HepG2 (cell line): Measurements from ENCODE around the gene DNAI2. TPM values are rescaled to one million over a fixed set of nuclear protein-coding genes. Genes with fewer than 3 reads are reported as not detected.

Experiments used
- ATAC-seq: fragments of 200-7000 bp; cut with Tn5 transposase; 3 replicates; pipeline ENCODE4 v1.9.1; 2020; ENCODE audit warnings: mild to moderate bottlenecking, moderate library complexity
- BruUV-seq: library from RNA; stranded (reverse); fragments of 400-500 nt; replicated peaks from 2 replicates; lab custom pipeline; 2021; lab: Mats Ljungman, UMichigan
- CTCF ChIA-PET: fragments of 300-600 bp; formaldehyde crosslinking; extraction: SDS; loops from one replicate; lab custom pipeline; 2021; ENCODE audit warnings: low total read pairs, inconsistent platforms, low intra/inter-chr PET ratio; lab: Yijun Ruan, JAX
- POLR2A ChIA-PET: fragments of 350-600 bp; sonication (Branson Sonifier 250); formaldehyde crosslinking; loops from one replicate; lab custom pipeline; 2020; ENCODE audit warnings: antibody characterized with exemption, inconsistent platforms; lab: Yijun Ruan, JAX
- DNase-seq: peaks from one replicate; pipeline ENCODE4 v3.0.0-alpha.2; 2015; ENCODE audit warnings: low spot score
- FAIRE-seq: peaks from 3 replicates; lab custom pipeline; 2011; peaks lifted over from hg19 to GRCh38; lab: Jason Lieb, UNC
- H2AFZ ChIP-seq: one replicate; pipeline ENCODE4 v1.6.1; 2011; ENCODE audit warnings: low read length, inconsistent platforms
- H3K27ac ChIP-seq: fragments of 300-600 bp; 3 replicates; pipeline ENCODE4 v1.8.0; 2011; ENCODE audit warnings: mixed run types, mild to moderate bottlenecking, mixed read lengths, low read length, inconsistent platforms; ENCODE audit not compliant: insufficient read depth; ENCODE audit errors: extremely low read length
- H3K27me3 ChIP-seq, 2 experiments: fragments of 200-600 bp in 1 of 2; 2 replicates in 1 of 2; 3 replicates in 1 of 2; pipeline versions ENCODE4 v1.6.0 to v1.8.0; 2011; ENCODE audit warnings: low read length in 2 of 2, mild to moderate bottlenecking in 2 of 2, moderate library complexity in 2 of 2, inconsistent platforms in 1 of 2; ENCODE audit not compliant: insufficient read depth in 2 of 2, control insufficient read depth in 1 of 2
- H3K36me3 ChIP-seq, 2 experiments: fragments of 200-600 bp in 1 of 2; replicated peaks in 1 of 2; 2 replicates in 1 of 2; 3 replicates in 1 of 2; pipeline versions ENCODE4 v1.5.1 to v1.8.0; 2011; ENCODE audit warnings: low read length in 2 of 2, inconsistent platforms in 1 of 2; ENCODE audit not compliant: insufficient read depth in 2 of 2, control insufficient read depth in 1 of 2
- H3K4me1 ChIP-seq: 2 replicates; pipeline ENCODE4 v1.5.1; 2012; ENCODE audit warnings: low read length, inconsistent platforms; ENCODE audit not compliant: insufficient read depth
- H3K4me2 ChIP-seq: 2 replicates; pipeline ENCODE4 v1.6.0; 2011; ENCODE audit warnings: low read depth, low read length, inconsistent platforms
- H3K4me3 ChIP-seq, 3 experiments: fragments of 200-600 bp in 1 of 3; sonication (generic), shearing (Covaris generic) in 1 of 3; replicated peaks in 1 of 3; 2 replicates each; pipeline ENCODE4 v1.5.1; 2011 to 2016; ENCODE audit warnings: low read length in 3 of 3, inconsistent platforms in 2 of 3, low read depth in 2 of 3, mild to moderate bottlenecking in 2 of 3, control low read depth in 1 of 3, mixed read lengths in 1 of 3; ENCODE audit not compliant: insufficient read depth in 1 of 3
- H3K79me2 ChIP-seq: one replicate; pipeline ENCODE4 v1.6.1; 2011; ENCODE audit warnings: low read length, inconsistent platforms; ENCODE audit not compliant: insufficient read depth
- H3K9ac ChIP-seq: 2 replicates; pipeline ENCODE4 v1.6.0; 2011; ENCODE audit warnings: mild to moderate bottlenecking, low read depth, low read length, inconsistent platforms; ENCODE audit not compliant: insufficient read depth
- H3K9me3 ChIP-seq: 2 replicates; pipeline ENCODE4 v1.5.1; 2012; ENCODE audit warnings: mild to moderate bottlenecking, low read length
- H4K20me1 ChIP-seq: 2 replicates; pipeline ENCODE4 v1.6.0; 2011; ENCODE audit warnings: inconsistent platforms, mild to moderate bottlenecking, low read length, moderate library complexity; ENCODE audit not compliant: insufficient read depth
- FOXO1 ChIP-seq: sonication (generic); formaldehyde crosslinking; IDR thresholded peaks from 2 replicates; pipeline ENCODE4 v1.4.0; 2020; ENCODE audit warnings: missing genetic modification reagents
- FOXO4 ChIP-seq: sonication (generic); formaldehyde crosslinking; conservative IDR thresholded peaks from 2 replicates; pipeline ENCODE4 v1.8.1; 2023; ENCODE audit warnings: missing genetic modification reagents
- PHF21A ChIP-seq: sonication (generic); formaldehyde crosslinking; IDR thresholded peaks from 2 replicates; pipeline ENCODE4 v1.5.0; 2020; ENCODE audit warnings: mild to moderate bottlenecking, missing genetic modification reagents
- ZNF232 ChIP-seq: sonication (generic); formaldehyde crosslinking; IDR thresholded peaks from 2 replicates; pipeline ENCODE4 v1.4.0; 2020; ENCODE audit warnings: missing genetic modification reagents, borderline replicate concordance
- ZNF619 ChIP-seq: sonication (generic); formaldehyde crosslinking; IDR thresholded peaks from 2 replicates; pipeline ENCODE4 v1.4.0; 2020; ENCODE audit warnings: mild to moderate bottlenecking, missing genetic modification reagents
- ZNF768 ChIP-seq: sonication (generic); formaldehyde crosslinking; IDR thresholded peaks from 2 replicates; pipeline ENCODE4 v1.4.0; 2020; ENCODE audit warnings: missing genetic modification reagents
- ZNF784 ChIP-seq: sonication (generic); formaldehyde crosslinking; IDR thresholded peaks from 2 replicates; pipeline ENCODE4 v1.5.1; 2020; ENCODE audit warnings: missing genetic modification reagents, mild to moderate bottlenecking, borderline replicate concordance
- whole genome bisulfite sequencing: methylation state at CpG from one replicate; pipeline ENCODE4 v1.1.6; 2017; ENCODE audit warnings: low lambda C conversion rate; 5-methylcytosine and 5-hydroxymethylcytosine counted together
- in situ Hi-C: cut with HindIII; loops from 2 replicates; pipeline ENCODE4 v1.10.0; 2017; ENCODE audit warnings: low pct_unique_long_range_greater_than_20kb; ENCODE audit not compliant: extremely low pct_ligation_motif_present
- intact Hi-C: fragments of 100-400 bp; cut with micrococcal nuclease; formaldehyde crosslinking; loops from one replicate; pipeline ENCODE4 v1.10.0; 2022; ENCODE audit not compliant: unreplicated experiment
- polyA plus RNA-seq, 8 experiments: library from polyadenylated mRNA; depleted of rRNA in 3 of 8; stranded (reverse) in 7 of 8; unstranded in 1 of 8; fragments of >200 nt; fragmentation: Illumina TruSeq in 4 of 8; extraction: Trizol in 4 of 8; gene quantifications; 2 replicates each; pipeline versions ENCODE4 v1.2.1 to v1.2.3, GENCODE V29; 2011 to 2016; ENCODE audit warnings: low read depth in 4 of 8, missing spikeins in 1 of 8, mixed read lengths in 1 of 8; ENCODE audit not compliant: insufficient read depth in 1 of 8
- total RNA-seq, 5 experiments: library from RNA; depleted of rRNA; stranded (reverse); fragments of >200 nt; fragmentation: Illumina TruSeq; extraction: Trizol; gene quantifications; 2 replicates each; pipeline ENCODE4 v1.2.3, GENCODE V29; 2016; ENCODE audit warnings: low read depth in 1 of 5
- TF ChIP-seq, protein P1 (sequence below): sonication (generic); formaldehyde crosslinking; IDR thresholded peaks from 2 replicates; pipeline ENCODE4 v1.4.0; 2020; ENCODE audit warnings: mild to moderate bottlenecking, low read depth, missing genetic modification reagents

Gene DNAI2
- total and polyA plus RNA-seq, 2 of the 13 experiments (the other 11 are each of a cell fraction or from before 2014, with no cell fraction given) = not detected

DNA sequence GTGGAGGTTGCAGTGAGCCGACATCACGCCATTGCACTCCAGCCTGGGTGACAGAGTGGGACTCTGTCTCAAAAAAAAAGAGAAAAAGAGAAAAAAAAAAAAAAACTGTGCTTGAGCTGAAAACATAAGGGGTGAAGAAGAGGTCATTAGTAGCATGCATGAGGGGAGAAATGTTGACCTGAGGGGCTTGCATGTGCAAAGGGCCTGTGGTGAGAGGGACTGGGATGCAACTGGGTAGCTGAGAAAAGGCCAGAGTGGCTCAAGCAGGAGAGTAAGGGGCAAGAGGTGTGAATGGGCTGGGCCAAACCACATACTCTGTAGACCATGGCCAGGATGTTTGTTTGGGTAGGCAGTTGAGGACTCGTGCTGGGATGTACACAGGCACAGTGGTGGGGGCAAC, 55.3 kb downstream of the DNAI2 start:
- no peaks in the 10 kb centered on the region for H3K9me3 ChIP-seq
- ChIA-PET POLR2A (no interaction called here), CTCF (no interaction called here)
- no TSS peak for BruUV-seq
- FAIRE-seq (no peak), DNase-seq (no peak), ATAC-seq (no peak)
- H3K4me3 ChIP-seq = no peak overlapping the region
- H3K79me2 ChIP-seq = no peaks in the 10 kb centered on the region
- H3K4me1 ChIP-seq = no peaks in the 10 kb centered on the region
- intact Hi-C loops (no loop called here), in situ Hi-C loops (no loop called here)
- no peak overlapping the region for H2AFZ ChIP-seq
- peaks cover 11 to 78% of the 10 kb centered on the region in 2 experiments for H3K27me3 ChIP-seq
- no peak for TF ChIP-seq FOXO1 (CRISPR knock-in tag)
- TF ChIP-seq, protein P1, sequence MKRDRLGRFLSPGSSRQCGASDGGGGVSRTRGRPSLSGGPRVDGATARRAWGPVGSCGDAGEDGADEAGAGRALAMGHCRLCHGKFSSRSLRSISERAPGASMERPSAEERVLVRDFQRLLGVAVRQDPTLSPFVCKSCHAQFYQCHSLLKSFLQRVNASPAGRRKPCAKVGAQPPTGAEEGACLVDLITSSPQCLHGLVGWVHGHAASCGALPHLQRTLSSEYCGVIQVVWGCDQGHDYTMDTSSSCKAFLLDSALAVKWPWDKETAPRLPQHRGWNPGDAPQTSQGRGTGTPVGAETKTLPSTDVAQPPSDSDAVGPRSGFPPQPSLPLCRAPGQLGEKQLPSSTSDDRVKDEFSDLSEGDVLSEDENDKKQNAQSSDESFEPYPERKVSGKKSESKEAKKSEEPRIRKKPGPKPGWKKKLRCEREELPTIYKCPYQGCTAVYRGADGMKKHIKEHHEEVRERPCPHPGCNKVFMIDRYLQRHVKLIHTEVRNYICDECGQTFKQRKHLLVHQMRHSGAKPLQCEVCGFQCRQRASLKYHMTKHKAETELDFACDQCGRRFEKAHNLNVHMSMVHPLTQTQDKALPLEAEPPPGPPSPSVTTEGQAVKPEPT (CRISPR knock-in tag) = no peak
- no peak for TF ChIP-seq ZNF768 (CRISPR knock-in tag)
- 0 out of 2 replicates have a peak, but pooled peaks have one; percentile 17 for TF ChIP-seq FOXO4 (CRISPR knock-in tag)
- TF ChIP-seq ZNF619 (CRISPR knock-in tag) = no peak
- TF ChIP-seq ZNF232 (CRISPR knock-in tag) = no peak
- TF ChIP-seq PHF21A (CRISPR knock-in tag) = no peak
- no peak for TF ChIP-seq ZNF784 (CRISPR knock-in tag)
- H3K9ac ChIP-seq = no peak overlapping the region
- H3K36me3 ChIP-seq = no peaks in the 10 kb centered on the region
- H3K4me2 ChIP-seq = no peak overlapping the region
- 9% methylated on average over 3 of the region's 3 CpGs for WGBS
- no peaks in the 10 kb centered on the region for H4K20me1 ChIP-seq
- H3K27ac ChIP-seq = no peak overlapping the region
